CD4-positive, alpha-beta T cell treated with Interleukin-4 for 4 hours (primary cell): ENCODE data around the gene KRT85.
A peak's percentile ranks its signal among the peaks of the same experiment; 100 is the strongest.

Source experiments
- DNase-seq: peaks from one replicate; pipeline ENCODE4 v3.0.0-alpha.2; 2020

Gene KRT85

DNA sequence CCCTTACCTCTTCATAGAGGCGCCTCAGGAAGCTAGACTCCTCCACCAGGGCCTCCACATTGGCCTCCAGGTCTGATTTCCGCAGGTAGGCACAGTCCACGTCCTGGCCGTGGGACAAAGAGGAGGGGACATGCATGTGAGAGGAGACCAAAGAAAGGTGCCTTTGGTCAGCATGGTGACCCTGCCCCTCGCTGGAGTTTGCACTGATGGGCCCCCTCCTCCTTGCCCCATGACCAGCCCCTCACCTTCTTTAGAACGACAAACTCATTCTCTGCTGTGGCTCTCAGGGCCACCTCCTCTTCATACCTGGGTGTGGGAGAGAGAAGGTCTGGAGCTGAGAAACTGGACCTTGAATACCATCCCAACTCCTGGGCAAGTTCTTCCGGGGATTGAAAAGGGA, 3.2 kb downstream of the KRT85 start:
- DNase-seq, result no peak

DNA sequence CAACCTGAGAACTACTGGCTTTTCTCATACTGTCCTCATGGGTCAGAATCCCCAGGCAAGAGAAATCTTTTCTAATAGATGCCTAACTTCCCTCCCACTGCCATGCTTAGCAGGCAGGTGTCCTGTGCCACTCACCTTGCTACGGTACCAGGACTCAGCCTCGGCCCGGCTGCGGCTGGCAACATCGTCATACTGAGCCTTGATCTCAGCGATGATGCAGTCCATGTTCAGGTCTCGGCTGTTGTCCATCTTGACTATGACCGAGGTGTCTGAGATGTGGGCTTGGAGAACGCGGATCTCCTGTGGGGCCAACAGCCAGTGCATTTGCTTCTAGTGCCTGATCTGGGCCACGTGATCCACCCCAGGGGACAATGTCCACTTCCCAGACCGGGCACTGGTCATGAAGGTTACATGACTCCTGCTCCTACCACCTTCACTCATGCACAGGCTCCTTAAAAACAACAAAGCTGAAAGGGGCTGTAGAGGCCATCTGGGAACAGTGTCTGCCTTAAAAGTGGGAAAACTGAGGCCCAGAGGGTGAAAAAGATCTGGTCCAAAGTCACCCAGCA, 4.1 kb downstream of the KRT85 start:
- no peak for DNase-seq

DNA sequence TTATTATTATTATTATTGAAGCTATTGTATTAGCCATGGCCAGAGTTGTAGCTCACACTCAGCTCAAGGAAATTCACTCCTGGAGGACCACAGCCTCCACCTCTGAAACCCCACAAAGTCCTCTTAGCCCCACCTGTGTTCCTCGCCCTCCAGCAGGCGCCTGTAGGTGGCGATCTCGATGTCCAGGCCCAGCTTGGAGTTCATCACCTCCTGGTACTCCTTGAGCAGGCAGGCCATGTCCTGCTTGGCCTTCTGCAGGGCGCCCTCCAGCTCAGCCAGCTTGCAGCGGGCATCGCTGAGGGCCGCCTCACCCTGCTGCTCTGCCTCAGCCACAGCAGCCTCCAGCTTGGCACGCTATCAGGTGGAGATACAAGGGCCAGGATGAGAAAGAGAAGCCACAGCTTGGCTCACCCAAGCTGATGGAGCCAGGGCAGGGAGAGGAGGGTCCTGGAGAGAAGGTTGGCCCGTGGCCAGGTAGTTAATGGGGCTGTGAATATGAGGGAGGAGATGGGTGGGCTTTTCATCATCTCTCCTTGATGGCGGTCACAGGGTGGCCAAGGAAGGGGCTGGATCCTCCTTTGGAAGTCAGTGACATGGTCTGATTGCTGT, 5.1 kb downstream of the KRT85 start:
- DNase-seq, result no peak

DNA sequence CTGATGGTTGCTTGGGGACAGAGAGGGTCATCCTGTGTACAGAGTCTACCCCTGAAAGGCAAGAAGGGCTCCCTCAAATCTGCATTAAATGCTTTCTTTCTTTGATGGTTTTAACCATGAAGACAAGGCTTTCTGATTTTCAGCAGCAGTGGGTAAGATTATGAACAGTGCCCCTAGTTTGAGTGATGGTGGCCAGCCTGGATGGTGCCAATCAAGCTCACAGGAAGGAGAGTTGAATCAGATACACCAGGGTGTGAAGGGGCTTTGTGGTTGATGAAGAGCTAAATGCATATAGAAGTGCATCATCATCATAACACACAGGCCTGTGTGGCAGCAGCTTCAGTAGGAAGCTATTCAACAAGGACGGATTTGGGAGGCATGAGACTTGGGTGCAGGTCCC, 5.7 kb downstream of the KRT85 start:
- no peak for DNase-seq

DNA sequence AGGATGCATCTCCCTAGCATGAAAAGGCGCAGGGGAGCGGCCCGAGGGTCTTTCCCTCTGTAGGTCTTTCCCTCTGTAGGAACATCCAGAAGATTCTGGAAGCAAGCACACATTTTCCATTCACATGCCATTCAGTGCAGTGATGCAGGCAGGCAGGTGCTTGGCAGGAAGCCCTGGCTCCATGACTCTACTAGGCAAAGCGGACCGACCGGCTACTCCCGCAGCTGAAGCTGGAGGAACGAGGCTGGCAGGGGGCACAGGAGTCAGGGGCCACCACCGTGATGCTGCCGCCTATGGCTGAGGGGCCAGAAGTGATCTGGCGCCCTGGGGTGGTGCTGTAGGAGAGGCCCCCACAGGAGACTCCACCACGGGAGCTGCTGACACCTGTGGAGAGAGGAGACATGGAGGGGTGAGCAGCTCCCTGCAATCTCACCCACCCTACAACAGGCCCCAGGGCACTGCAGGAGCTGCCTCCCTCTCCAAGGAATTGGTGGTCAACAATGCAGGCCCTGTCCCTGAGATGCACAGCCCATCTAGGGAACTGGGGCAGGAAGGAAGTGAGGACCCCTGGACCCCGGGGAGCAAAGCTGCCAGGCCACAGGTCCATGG, 6.5 kb downstream of the KRT85 start:
- no peak for DNase-seq

DNA sequence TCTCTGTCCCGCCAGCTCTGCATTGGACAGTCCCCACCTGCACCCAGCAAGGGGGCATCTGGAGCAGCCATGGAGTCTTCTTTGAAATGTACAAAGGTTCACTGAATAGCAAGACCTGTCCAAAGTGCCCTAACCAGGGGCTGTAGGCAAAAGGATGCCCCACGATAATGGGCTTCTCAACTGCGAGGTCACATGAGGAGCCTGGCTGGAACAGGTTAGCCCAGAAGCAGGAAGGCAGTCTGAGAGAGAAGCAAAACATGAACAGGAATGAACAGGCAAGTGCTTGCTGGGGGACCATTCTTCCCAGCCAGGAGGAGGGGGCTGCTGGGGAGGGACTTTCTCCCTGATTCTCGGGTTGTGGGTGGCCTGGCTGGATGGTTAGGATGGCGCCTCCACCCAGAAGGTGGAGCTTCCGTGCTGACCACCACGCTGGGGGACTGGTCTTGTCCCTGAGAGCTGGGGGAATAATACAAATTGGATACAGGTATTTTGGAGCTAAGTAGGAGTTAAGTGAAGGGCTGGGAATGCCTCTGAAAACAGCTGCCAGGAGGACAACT, 7.1 kb downstream of the KRT85 start:
- no peak for DNase-seq

DNA sequence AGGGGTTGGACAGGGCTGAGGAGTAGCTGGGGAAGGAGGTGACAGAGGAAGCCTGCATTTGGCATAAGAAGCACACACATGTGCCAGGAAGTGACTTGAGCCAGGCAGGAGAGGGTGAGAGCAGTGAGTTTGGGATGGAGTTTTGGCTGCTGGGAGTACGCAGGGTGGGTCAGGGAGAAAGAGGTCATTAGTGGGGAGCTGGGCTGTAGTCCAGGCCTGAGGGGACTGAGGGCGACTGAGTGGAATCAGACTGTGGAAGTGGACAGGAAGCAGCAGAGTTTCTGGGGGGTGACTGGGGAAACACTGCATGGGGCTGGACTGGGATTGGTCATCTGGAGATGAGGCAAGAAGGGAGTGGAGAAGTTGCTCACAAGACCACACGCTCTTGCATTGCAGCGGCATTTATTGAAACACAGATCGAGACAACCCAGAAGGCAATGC, 7.6 kb downstream of the KRT85 start:
- DNase-seq, result no peak

DNA sequence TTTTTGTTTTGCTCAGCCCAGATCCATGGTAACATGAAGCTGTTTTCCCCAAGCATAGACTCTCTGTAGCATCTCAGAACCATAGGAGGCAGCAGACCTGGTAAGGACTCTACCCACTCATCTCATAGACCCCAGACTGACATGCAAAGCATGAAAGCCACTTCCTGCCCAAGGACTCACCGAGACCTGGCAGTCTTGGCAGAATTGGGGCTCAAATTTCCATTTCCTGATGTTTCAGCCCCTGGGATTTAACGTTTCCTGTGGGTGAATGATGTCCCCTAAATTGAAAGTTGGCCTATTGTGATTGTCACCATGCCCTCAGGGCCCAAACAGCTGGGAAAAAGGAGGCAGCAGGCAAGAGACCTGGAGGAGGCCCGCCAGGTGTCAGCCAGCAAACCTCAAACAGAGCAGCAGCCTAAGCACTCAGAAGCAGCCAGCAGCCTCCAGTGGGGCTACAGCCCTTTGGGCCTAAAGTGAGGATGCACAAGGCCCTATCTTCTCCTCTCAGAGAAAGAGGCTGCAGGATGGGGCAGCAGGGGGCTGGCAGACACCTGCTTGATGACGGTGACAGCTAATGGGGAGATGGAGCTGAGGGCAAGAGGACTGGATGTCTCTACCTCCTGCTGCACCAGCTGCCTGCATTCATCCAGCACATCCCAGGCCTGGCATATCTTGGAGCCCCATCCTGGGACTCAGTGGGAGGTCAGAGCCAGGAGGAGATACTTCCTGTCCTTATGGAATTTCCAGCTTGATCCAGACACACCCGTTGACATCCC, 8.5 kb downstream of the KRT85 start:
- peak; percentile 4 for DNase-seq

DNA sequence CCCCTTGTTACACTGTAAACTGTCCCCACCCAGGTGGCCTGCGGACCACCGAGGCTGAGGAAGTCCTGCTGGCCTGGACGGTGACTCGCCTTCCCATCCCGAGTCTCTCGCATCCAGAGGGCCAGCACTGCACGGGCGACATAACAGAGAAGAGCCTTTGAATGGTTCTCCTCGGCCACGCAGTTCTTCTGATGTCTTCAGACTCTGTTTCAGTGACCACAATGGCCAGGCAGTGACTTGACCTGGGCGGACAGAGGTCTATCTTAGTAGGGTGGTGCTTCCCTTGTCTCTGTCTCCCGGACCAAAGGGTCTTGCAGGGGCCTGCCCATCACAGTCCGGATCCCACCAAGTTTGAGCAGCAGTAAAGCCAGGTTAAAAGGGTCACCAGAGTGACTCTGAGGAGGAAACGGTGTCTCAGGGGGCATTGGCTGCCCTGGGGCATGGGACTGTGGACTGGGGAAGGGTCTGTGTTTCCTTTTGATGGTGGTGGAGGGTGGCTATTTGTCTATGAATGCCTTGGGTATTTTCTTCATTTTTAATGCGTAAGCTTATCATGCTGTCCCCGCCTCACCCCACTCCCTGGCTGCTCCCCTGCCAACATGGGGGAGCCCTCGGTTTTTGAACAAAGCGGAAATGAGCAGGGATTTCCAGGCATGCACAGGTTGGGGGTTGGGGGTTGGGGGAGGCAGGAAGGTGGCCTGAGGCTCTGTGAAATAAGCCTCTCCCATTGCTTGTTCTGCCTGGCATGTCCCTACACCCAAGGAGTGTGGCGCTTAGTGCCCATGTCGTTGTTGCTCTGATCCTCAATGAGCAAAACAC, 10.3 kb downstream of the KRT85 start:
- DNase-seq, result no peak

DNA sequence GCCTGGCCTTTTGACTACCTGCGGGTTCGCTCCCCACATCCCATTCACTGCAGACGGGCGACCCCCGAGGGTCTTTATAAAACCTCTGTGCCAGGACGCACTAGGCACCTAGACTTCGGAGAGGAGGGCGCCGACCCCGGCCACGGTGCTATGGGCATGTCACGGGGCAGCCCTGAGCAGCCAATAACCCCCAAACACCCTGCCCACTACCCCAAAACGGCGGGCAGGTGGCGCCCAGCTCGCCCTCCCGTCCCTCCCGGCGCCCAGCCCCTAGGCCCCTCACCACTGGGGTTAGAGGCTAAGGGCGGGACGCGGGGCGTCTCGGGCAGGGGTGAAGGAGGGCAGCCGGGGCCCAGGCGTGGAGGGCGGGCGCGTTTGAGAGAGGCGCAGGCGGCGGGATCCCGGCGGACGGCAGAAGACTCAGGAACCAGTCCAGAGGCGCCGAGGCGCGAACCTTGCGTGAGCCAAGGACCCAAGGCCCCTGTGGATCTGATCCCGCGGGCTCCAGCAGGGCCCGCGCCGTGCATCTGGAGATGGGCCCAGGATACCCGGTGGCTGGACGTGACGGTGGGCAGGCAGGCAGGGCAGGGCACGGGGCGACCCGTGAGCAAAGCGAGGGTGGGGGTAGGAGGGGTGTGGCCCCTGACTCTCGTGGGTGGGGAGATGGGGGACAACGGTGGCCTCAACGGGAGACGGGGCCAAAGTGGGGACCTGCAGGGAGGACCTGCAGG, 11.1 kb downstream of the KRT85 start:
- DNase-seq, result no peak

DNA sequence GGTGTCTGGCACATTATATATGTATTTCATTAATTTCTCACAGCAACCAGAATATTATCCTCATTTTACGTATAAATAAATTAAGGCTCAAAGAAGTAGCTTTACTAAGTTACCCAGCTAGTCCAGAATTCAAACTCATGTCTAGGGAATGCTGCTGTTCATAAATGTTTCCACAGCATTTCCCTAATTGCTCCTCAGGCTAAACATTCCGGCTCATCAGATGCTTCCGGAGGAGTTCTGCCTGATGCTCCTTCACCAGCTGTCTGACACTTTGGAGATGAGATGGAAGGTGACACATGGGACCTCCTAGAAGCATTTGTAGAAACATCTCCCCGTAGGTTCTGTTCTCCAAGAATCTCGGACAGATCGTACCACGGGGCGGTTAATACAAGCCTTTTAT, 12.1 kb downstream of the KRT85 start:
- no peak for DNase-seq

DNA sequence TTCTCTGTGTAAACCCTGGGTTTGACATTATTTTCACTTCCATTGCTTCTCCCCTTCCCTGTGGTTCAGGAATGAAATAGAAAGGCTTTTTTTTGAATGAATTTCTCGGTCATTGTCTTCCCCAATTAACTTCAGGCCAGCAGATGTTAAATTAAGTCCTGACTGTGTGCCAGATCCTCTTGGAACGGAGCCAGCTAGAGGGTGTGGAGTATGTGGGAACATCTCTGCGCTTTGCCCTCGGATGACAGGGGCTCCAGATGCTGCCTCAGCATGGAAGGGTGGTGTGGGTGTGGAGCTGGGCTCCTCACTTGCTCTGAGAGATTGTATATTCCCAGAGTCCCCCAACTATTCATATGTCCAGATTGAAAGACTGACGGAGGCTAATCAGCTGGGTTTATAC, 13.1 kb downstream of the KRT85 start:
- DNase-seq, result no peak

DNA sequence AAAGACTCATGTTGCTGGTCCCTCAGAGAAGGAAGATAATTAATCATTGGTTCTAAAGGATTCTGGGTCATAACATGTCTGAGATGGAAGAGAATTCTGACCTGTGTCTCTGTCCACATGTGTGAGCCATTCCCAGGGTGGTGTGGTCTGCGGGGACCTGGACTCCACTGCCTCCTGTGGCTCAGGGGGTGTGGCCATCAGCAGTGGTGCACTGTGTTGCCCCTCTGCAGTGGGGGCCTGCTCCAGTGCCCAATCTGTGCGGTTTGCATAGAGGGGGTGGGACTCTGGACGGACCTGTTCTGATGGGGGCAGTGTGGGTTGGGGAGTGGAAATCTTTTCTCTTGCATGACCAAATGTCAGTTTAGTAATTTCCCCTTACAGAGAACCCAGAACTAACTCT, 13.5 kb downstream of the KRT85 start:
- DNase-seq, result no peak

DNA sequence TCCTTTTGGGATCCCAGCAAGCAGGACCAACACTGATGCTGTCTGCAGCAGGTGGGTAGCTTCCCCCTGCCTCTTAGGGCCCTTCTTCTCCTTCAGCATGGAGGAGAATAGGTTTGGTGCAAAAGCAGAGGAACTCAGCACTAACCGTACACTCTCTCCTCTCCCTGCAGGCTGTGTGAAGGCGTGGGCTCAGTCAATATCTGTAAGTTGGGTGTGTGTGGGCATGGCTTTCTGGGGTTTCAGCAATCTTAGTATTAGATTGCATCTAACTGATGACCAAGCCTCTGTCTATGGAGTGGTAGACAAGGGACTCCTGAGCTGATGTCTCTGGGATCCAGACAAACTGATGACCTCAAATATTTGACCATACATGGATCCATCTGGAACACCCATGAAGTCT, 14.3 kb downstream of the KRT85 start:
- no peak for DNase-seq

DNA sequence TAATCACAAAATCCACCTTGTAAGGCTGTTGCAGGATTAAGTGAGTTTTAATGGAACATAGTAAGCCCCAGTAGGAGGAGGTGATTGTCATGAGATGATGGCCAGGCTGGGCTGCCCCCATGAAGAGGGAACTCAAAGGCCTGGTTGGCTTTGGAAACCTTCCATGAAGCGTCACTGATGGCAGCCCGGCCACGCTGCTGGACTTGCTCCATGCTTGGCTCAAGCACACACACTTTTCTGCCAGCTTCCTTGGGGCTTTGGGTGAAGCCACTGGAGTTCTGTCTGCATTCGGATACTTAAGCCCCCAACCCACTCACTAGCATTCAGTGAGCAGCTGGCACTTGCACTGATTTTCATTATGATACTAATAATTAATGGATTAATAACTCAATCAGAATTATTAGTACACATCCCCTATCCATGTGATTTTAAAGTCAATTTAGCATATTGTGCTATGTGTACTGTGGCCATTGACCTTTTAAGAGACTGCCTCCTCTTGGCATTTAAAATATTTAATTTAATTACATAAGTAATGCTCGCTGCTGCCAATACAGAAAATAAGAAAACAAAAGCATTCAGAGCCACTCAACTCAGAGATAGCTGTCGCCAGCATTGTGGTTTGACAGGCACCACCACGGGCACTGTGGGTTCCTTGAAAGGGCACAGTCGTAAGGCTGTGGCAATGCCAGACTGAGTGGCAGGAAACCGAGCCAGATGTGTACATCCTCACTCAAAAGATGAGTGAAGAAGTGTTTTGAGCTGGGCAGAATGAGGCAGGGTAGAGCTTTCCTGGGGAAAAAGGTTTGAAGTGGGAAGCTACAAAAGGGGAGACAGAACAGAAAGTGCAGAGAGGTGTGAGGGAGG, 15.9 kb downstream of the KRT85 start:
- DNase-seq, result peak; percentile 59

DNA sequence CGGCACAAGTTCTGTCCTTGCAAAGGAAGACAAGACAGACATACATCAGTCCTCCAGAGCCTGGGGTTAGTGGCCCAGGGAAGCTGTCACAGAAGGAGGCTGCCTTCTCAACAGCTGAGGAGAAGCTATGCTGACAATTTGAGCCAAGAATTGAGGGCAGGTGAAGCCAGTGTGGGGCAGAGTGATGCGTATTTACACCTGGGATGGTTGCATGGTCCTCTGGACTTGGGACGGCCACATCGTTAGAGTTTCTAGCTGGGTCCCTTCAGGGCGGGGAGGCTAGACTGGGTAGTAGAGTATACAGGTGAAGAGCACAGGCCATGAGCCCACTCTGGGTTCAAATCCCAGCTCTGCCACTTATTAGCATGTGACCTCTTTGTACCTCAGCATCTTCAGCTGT, 16.5 kb downstream of the KRT85 start:
- no peak for DNase-seq

DNA sequence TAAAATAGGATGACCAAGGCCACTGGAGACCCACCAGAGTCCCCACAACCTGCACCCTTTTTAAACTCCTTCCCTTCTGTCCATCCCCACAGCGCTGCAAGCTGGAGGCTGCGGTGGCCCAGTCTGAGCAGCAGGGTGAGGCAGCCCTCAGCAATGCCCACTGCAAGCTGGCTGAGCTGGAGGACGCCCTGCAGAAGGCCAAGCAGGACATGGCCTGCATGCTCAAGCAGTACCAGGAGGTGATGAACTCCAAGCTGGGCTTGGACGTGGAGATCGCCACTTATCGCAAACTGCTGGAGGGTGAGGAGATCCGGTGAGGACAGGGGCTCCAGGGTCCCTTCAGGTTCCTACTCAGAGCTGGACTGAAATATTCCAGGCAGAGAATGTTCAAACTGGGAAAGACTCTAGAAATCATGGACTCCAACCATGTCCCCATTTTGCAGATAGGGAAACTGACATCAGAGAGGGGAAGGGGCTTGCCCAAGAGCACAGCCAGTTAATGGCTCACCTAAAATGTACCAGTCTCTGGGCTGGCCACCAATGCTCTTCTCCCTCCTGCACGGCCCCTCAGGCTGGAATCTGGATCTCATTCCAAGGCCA, 17.2 kb downstream of the KRT85 start:
- no peak for DNase-seq

DNA sequence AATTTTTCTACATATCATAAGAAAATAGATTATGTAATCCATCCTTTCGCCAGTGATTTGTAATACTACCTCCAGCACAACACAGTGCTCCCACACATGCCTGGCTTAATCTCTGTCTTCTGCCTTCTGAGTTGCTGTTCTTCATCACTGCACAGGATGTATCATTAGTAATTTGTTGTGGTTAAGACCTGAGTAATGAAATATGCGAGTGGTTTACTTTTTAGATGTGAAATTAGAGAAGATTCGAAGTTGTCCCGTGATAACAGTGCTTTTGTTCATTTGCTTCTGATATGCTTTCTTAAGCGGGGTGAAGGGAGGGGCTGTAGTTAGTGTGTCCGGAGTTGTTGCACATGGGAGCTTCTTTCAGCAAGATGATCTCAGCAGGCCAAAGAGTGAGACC, 18.1 kb downstream of the KRT85 start:
- no peak for DNase-seq

DNA sequence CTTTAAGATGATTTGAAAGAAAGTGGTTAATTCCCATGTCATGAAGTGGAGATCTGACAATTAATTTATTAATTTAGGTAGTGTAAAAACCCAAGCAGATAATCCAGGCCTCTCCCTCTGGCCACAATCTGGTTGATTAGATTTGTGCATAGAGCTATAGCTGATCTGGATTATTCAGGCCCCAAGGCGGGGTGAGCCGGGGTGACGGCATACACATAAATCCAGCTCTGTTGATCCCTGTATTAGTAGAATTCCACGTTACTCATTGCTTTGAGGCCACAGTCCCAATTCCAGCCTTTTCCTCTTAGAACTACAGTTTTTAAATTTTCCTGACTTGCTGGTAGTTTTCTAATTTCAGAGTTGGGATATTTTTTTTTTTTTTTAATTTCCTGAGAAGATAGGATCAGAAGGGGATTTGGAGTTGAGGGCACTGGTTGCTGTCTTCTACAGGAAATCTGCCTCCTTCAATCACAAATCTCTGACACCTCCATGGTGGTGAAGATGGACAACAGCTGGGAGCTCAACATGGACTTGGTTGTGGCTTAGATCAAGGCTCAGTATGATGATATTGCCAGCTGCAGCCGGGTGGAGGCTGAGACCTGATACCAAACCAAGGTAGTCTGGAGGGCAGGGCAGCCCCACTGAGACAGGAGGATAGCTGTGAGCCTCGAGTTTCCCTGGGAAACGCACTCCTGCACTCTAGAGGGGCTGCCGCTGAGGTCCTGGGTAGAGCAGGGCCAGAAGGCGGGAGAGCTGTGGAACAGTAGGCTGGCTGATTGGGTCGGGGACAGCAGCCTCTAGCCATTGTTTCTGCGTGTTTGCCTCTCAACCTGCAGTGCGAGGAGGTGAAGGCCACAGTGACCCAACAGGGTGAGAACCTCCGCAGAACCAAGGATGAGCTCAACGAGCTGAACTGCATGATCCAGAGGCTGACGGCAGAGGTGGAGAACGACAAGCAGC, 19.4 kb downstream of the KRT85 start:
- no peak for DNase-seq
